OCI-LY1 (cell line): ENCODE results near the gene NLN.

Source experiments
- CTCF ChIP-seq: fragments of 200-600 bp; sonication (generic), shearing (Covaris generic); IDR thresholded peaks from 2 replicates; pipeline ENCODE4 v1.5.1; 2017; ENCODE audit warnings: mild to moderate bottlenecking, antibody characterized with exemption, low read length, moderate library complexity, mixed read lengths
- EZH2 ChIP-seq: fragments of 200-600 bp; sonication (generic), shearing (Covaris generic); IDR thresholded peaks from 2 replicates; pipeline ENCODE4 v1.8.0; 2017; ENCODE audit warnings: borderline replicate concordance, mixed run types, mild to moderate bottlenecking, antibody characterized with exemption, low read length, moderate library complexity, mixed read lengths

GRCh38 chr5:65819905-65820240 lies 97.9 kb downstream of the NLN start:
- no peak for TF ChIP-seq CTCF
- TF ChIP-seq EZH2: no peak
